ENCODE data around the gene CDK5R1.

Gene CDK5R1

DNA sequence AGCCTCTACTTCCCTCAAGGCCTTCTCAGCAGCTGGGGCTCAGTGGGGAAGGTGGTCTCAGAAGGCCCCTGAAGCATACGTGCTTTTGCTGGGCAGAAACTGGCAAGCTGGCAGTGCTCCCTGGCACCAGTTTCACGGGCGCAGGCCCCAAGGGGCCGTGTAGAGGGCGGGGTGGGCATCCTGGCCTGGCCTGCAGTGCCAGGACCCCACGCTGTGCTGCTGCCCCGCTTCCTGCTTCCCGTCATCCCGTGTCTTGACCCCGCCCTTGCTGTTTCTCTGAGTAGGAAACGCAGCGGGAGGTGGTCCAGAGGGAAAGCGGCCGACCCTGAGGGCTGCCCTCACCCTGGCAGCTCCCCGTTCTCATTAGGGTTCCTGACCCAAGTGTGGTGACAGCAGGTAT lies 6.8 kb downstream of the CDK5R1 start:
- no peak for DNase-seq (ENCODE audit: low read depth, low spot score)

DNA sequence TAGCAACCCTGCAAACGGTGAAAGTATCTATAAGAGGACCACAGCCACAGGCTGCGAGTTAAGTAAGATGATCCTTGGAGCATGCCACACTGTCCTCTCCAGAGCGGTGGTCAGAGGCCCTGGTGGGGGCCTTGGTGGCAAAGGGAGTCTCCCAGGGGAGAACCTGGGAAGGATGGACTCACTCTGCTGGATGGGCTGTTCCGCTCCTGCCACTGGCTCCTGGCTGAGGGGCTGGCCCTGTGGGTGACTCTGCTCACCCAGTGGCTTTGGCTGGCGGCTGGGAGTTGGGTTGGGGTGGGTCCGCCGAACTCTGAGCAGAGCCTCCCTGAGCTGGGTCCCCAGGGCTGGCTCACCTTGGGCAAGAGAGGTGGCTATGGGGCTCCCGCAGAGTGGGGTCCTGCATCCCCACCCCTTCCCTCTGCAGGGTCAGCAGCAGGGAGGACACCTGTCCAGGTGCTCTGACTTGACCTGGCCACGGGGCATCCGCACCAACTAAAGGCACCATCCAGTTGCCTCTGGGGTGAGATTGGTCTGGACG lies 7.3 kb downstream of the CDK5R1 start:
- no peak for DNase-seq (ENCODE audit: low read depth, low spot score)

DNA sequence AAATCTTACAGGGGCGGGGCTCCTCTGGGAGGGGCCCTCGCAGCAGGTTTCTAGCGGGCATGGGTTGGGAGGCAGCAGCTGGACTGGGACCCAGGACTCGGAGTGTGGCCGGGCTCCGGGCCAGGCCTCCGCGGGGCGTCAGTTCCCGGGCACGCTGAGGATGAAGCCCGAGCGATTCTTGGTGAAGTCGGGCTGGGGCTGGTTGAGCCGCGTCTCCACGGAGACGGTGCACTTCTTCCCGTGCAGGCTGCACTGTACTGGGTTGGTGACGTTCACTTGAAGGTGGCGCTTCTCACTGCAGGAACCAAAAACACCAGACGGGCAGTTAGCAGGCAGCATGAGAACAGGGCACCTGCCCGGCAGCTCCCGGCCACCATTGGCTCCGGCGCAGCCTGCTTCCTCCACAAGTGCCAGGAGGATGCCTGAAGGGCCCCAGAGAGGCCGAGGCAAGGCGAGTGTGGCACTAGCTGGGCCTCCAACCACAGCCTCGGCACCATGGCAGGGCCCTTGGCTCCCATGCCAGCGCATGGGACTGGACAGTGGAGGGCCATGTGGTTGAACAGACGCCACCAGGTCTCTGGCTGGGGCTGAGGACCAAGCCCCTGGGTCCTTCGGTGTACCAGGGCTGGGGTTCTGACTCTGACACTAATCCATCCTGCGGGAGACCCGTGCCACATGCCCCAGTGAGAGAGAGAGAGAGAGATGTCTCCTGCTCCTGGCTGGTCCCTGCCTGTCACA lies 8.0 kb downstream of the CDK5R1 start:
- DNase-seq (ENCODE audit: low read depth, low spot score): no peak

DNA sequence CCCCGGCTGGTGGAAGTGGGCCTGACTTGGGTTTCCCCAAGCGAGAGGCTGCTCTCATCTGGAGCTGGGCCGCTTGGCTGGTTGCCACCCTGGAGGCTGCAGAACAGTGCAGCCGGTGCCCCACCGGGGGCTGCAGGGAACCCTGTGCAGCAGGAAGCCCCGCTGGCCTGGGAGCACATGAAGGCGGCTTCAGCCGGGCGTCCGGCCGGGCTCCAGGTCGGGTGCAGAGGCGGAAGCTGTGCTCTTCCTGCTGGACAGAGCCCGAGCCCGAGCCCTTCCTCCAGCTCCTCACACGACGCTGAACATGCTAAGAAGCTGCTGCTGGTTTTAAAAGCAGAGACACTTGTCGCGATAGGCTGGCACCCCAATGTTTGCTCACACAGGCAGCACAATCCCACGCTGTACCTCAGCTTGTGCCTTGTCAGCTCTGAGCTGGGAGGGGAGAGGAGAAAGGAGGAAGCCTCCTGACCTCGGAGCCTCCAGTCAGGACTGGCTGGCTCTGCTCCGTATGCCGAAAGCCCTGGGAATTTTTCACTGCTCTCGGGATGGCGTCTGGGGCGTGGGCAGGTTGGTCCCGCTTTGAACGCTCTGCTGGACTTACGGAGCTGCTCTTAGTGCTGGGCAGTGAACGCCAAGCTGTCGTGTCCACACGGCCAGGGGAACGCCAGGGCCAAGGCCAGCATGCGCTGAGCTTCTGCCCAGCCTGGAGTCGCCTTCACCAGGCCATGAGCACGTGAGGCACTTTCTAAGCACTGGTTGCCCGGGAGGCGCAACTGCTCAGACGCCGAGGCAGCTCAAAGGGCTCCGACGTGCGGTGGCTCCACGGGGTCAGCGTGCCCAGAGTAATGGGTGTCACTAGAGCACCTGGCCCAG lies 8.8 kb downstream of the CDK5R1 start:
- DNase-seq (ENCODE audit: low read depth, low spot score): no peak

DNA sequence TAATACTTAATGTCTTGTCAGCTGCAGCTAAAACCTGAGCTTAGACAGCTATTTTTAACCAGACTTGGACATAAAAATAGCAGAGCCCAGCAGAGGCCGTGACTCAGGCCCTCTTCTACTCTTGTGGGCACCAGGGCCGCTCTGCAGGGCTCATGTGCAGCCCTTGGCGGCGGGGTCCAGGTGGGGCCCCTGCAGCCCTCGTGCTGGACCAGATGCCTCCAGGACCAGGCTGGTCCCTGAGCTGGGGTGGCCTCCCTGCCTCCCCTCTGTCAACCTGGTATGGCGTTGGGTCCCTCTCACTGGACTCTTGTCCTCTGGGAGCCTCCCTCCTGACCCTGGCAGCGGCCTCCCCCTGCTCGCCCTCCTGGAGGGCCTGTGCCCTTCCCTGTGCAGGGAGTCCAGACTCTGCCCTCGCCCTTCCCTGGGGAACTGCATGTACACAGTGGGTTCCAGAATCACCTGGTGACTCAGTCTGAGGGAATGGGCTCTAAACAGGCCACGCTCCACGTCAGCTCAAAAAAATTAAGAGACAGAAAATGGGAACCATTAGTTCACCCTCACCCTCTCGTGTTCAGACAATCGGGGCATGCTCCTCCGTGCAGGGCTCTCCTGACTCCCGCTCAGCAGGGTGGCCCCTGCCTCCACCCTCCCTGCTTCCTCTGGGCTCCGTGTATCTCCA lies 9.7 kb downstream of the CDK5R1 start:
- no peak for DNase-seq (ENCODE audit: low read depth, low spot score)

DNA sequence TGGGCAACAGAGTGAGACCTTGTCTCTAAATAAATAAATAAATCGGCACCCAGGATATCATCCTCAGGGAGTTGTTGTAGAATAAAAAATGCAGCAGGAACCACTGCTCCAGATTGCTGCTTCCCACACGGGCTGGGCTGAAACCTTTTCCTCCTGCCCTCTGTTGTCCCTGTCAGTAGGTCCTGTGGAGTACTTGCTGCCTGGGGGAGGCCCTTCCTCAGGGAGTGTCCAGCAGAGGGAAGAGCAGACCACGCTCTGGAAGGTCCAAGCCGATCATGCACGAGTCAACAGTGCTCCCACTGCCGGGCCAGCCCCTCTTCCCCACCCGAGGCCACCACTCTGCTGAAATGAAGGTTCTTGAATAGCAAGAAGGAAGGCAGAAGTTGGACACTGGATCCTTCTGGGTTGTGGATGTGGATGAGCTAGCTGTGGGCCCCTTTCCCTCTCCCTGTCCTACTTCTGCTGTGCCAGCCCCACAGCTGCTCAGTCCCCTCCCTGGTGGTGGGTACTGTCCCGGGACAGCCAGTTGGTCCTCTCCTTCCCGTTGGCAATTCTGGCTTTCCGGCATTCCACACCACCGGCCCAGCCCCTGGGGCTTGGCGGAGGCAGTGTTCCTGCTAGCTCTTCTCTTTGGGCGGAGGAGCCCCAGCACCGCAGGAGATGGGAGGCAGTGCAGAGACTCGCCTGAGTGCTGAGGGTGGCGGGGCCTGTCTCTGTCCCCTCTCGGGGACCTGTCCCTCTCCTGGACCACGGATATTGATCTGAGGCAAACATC lies 10.8 kb downstream of the CDK5R1 start:
- no peak for DNase-seq (ENCODE audit: low read depth, low spot score)

DNA sequence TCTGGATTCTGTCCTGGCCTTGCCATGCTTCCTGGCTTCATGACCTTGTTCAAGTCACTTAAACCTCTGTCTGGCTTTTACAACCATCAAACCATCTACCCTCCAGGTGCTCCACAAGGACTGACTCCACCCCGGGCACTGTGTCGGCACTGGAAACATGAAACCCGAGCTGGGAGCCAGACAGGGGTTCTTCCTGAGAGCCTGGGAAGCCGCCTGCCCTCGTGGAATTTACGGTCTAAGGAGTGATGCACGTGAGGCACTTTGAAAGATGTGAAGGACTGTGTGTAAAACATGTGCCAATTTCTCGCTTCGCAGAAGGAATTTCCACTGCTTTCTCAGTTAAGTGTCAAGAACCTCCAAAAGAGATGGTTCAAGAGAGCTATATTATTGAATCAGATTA lies 11.6 kb downstream of the CDK5R1 start:
- no peak for DNase-seq (ENCODE audit: low read depth, low spot score)

DNA sequence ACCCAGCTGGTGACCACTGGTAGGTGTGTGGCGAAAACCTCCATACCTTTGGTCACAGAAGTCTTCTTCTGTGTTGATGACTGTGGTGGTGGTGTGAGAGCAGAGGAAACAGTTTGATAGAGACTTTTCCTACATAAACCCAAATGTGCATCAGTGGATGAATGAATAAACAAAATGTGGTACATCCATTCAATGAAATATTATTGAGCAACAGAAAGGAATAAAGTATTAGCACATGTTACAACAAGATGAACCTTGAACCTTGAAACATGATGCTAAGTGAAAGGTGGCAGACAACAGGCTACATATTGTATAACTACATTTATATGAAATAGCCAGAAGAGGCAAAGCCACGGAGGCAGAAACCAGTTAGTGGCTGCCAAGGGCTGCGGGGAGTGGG lies 15.2 kb downstream of the CDK5R1 start:
- DNase-seq (ENCODE audit: low read depth, low spot score): no peak

DNA sequence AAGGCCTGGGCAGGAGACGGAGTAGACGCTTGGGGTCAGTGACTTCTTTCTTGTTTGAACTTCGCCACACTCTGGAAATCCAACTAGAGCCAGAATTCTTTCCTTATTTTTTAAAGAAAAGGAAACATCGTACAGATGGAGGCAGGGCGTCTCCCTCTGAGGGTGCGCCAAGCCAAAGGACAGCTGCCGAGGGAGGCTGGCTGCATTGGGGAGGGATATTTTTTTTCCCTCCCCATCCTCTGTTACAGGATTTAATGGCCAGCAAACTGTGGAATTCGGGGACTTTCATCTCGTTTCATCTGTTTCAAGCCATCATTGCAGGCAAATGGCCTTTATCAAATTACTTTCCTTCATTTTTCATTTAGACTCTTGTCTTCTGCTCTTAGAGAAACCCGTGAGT lies 15.9 kb downstream of the CDK5R1 start:
- DNase-seq (ENCODE audit: low read depth, low spot score): no peak

DNA sequence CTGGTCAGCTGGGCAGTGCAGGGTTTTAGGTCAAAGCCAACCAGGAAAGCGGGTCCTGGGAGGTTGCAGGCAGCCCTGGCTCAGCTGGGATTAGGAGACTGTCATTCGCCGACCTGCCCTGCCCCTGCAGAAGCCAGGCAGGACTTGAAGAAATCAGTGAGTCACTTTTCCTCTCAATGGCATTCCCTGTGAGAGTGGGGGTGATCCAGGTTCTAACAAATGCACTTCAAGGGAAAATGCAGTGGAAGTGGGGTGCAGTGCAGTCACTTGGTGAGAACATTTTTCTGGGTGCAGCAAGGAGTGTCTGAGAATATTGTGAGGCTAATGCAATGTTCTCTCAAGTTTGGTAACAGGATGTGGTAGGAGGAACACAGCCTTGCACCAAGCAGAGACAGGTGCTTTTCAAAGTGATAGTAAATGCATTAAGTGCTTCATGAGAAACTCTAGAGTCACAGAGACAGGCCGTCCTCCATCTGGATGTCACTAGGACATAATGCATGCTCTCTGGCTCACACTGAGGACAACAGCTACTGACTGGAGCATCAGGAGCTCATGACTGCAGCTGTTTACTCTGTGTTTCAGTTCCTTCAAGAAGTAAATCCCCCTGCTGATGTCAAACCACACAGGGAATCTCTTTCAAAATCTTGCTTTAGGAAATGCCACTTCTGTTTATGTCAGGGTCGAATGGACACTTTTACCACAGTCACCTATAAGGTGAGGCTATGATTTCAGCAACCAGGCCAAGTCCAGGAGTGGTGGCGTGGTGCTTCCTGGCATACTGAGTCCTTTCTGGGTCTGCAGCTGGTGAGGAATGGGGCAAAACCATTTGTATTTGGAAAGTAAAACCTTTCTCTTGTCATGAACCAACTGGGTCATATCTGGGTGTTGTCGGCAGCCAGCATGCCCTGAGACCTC lies 16.7 kb downstream of the CDK5R1 start:
- DNase-seq (ENCODE audit: low read depth, low spot score): no peak

DNA sequence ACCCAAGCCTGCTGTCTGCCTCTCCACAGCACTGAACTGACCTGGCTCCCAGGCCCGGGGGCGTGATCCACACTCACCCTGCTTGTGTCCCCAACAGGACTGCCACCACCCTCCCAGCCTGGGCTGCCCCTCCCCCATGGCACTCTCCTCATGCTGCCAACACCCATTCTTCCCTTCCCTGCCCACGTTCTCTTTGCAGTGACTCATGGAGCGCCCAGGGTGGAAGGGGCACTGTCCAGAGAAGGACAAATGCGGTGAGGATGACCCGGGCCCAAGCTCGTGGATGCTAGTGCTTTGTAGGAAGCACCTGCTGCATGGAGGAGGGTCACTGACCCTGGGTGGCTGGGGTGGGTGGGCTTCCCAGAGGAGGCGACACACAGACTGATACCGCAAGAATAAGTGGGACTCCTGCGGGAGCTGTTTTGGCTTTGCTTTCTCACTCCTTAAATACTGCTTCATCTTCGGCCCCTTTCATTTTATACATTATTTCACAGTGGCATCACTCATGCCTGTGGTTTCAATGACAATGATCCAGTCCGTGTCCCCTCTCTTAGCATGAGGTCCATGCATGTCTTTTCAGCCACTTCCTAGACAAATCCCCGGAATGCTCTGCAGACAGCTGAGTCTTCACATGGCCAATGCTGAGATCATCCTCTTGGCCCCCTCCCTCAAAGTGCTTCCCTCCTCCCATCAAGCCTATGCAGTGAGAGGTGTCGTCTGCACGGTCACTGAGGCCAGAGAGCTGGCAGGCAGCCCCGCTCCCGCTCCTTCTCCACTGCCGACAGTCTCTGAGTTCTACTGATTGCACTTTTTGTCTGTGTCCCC lies 17.6 kb downstream of the CDK5R1 start:
- no peak for DNase-seq (ENCODE audit: low read depth, low spot score)

DNA sequence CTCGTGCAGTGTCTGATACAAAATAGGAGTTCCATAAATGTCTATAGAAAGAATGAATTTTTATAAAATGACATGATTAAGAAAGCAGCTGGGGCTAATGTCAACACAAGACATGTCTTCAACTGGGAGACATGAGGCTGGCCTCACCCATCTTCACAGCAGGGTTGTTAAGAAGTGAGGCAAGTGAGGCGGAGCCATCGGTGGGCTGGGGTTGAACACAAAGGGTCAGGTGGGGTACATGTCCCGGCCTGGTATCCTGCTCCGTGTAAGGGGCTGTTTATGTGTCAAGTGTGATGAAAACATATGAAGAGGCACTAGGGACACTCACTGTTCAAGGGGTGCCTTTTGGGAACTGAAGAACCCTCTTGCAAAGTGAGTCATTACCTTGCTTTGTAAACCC lies 22.1 kb downstream of the CDK5R1 start:
- no peak for DNase-seq (ENCODE audit: low read depth, low spot score)

DNA sequence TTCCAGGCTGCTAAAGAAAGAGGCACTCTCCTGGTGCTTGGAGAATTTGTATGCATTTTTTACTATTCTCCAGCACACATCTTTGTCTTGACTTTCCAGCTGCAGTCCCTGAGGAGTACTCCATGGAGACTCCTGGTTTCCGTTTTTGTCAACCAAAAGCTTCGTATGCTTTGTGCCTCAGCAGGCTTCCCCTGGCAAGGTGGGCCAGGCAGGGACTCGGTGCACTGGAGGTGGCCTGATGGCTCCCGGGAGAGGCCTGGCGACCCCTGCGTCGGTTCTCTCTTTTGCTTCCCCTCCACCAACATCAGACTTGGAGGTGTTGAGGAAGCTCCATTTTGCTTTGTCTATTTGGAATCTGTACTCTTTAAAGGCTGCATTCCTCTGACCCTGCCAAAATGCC lies 23.7 kb downstream of the CDK5R1 start:
- no peak for DNase-seq (ENCODE audit: low read depth, low spot score)

DNA sequence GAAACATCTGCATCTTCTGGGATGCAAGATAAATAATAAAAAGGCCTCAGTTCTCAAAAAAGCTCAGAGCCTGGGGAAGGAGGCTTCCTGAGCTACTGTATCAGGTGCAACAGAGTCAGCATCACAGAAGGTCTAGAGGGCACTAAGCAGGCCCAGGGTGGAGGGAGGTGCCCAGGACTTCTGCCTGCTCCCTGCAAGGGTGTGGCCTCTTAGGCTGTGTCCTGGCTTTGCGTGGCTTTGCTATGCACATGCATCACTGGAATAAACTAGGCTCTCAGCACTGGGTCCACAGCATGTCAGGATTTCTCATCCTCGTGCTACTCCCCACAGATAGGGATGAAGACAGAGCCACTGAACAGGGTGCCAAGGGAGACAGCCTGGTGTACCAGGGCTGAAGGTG lies 25.5 kb downstream of the CDK5R1 start:
- no peak for DNase-seq (ENCODE audit: low read depth, low spot score)

DNA sequence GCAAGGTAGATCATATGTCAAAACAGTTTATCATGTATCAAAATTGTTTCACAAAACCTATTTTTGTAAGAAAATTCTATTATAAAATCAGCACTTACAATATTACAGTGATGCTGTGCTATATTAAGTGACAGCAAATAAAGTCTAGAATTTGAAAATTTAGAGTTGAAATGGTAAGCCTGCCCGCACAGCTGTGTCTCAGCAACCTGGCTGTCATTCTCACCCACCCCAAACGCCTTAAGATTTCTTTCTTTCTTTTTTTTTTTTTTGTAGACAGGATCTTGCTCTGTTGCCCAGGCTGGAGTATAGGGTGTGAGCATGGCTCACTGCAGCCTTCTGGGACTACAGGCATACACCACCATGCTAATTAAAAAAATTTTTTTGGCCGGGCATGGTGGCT lies 26.8 kb downstream of the CDK5R1 start:
- DNase-seq (ENCODE audit: low read depth, low spot score): no peak

DNA sequence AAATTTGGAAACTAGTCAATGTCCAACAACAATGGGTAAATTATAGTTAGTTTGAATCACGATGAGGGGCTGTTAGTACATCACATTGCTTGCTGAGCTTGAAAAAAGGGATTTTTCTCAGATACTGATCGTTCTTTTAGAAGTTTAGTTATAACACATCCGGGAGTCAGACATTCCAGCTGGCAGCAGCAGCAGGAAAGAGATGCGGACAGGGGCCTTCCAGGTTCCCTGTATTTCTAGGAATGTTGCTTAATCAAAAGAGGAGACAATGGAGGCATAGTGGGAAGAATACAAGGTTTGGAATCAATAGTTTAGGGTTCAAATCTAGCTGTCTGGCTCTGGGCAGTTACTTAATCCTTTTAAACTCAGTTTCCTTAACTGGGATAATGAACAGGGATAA lies 27.8 kb downstream of the CDK5R1 start:
- no peak for DNase-seq (ENCODE audit: low read depth, low spot score)

DNA sequence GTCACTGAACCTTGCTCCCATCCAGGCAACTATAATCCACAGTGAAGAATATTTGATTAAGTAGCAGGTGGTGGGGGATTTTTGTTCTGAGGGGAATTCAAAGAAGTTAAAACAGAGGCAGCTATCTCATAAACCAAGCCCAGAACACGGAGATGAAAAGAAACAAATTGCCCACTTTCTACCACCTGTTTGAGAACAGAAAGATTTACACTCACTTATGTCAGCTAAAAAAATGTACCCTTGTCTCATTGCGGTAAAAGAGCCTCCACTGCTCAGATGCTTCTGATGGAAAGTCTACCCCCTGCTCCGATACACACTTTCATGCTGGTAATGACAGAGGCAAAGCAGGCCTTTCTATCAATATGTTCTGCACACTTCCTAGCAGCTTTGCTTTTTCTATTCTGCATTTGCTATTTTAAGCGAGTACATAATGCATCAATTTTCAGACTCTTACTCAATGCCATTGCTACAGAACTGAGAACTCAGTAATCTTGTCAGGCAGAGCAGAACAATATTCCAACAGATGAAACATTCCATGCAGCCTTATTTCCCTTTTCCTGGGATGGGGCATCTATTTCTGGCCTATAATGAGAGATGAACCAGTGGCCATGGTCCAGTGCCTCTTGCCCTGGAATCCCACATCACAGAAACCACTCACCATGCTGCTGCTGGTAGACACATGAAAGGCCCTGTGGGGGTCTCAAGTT lies 29.0 kb downstream of the CDK5R1 start:
- DNase-seq (ENCODE audit: low read depth, low spot score): no peak

DNA sequence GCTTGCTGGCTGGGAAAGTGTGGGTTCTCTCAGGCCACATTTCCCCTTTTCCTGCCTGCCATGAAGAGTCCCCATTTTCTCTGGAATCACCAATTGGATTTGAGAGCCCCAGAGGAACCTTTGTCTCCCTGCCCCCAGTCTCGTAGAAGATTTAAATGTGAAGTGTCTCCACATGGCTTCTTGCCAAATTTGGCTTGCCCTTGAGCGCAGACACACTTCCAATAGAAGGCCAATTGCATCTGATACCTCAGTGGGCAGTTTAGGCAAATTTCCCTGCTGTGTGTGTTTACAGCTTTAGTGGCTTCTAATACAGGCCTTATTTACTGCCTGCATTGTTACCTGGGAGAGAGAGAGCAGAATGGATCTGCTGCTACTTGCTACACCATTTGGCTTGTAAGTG lies 29.7 kb downstream of the CDK5R1 start:
- DNase-seq (ENCODE audit: low read depth, low spot score): no peak

Measured in brain pericyte (primary cell).